ENCODE measurements around the gene RELN. TPM values are rescaled to one million over a fixed set of nuclear protein-coding genes. Genes with fewer than 3 reads are reported as not detected.

The RELN gene
- total and polyA plus RNA-seq, 10 donors = 0.03 to 7.6 (median 1.0) TPM

- TF ChIP-seq POLR2AphosphoS5 (IDR thresholded peaks at IDR 0.05) = no peak
- no peak for TF ChIP-seq POLR2A (IDR thresholded peaks at IDR 0.05)
- no peak for TF ChIP-seq CTCF (IDR thresholded peaks at IDR 0.05 in 8 of 11, conservative IDR thresholded peaks at IDR 0.05 in 3 of 11)
- H3K27ac ChIP-seq = no peak overlapping the region
- WGBS, 5 donors = 48 to 67% (median 54%) methylated on average over 4 of the region's 4 CpGs
- H3K4me1 ChIP-seq = no peaks in the 10 kb centered on the region
- intact Hi-C loops (cut with DNase I; ENCODE audit: low total_unique reads) = no loop called here
- H3K27me3 ChIP-seq (replicated peaks in 1 of 7) = peaks cover 0 to 4% (median 0%) of the 10 kb centered on the region in 7 donors
- peaks cover 0 to 16% (median 0%) of the 10 kb centered on the region in 8 donors for H3K9me3 ChIP-seq
- no peak overlapping the region for H3K4me3 ChIP-seq
- H3K36me3 ChIP-seq = no peaks in the 10 kb centered on the region
- DNase-seq = no peak
Observed at GRCh38 chr7:103851357-103851756, 138.1 kb downstream of the RELN start.

DNA sequence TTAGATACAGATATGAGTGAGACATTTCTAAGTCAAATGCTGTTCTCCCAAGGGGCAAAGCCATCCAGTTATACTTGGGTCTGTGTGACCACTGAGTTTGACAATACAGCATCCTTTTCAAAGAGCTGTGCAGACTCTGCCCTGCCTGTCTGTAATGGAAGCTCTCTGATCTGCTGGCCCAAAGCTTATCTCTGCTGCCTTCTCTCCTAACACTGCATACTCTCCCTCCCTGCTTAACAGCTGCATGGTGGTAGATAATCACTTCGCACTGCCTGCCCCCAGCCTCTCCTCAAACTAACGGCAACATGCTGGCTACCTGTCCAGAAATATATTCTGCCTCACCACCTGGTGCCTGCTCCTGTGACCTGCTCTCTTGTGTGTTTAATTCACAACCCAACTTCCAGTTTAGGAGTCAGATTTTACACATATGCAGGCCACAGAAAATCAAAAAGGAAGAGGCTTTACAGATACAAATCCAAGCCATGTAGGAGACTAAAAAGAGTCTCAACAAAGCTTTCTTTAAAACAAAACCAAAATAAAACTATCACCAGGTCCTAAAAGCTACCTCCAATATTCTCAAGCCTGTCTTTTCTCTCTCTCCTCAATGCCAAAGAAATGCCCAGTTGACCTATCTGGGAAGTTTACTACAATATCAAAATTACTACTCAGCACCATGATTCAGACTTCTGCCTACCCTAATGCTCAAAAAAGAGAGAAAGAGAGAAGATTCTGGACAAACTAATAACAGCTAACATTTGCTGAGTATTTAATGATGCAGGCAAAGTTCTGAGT, 145.6 kb downstream of the RELN start:
- Histone ChIP-seq H3K4me1 (no peaks in the 10 kb centered on the region), H3K9me3 (peaks cover 0 to 5% (median 0%) of the 10 kb centered on the region in 8 donors), H3K27me3 (replicated peaks in 1 of 7) (no peaks in the 10 kb centered on the region), H3K27ac (no peak overlapping the region), H3K4me3 (no peak overlapping the region), H3K36me3 (no peaks in the 10 kb centered on the region)
- DNase-seq = no peak
- 55 to 73% (median 59%) methylated on average over 2 of the region's 2 CpGs for WGBS, 5 donors
- no peak for TF ChIP-seq CTCF (IDR thresholded peaks at IDR 0.05 in 8 of 11, conservative IDR thresholded peaks at IDR 0.05 in 3 of 11)
- no peak for TF ChIP-seq POLR2AphosphoS5 (IDR thresholded peaks at IDR 0.05)
- TF ChIP-seq POLR2A (IDR thresholded peaks at IDR 0.05) = no peak
- intact Hi-C loops (cut with DNase I; ENCODE audit: low total_unique reads) = no loop called here

DNA sequence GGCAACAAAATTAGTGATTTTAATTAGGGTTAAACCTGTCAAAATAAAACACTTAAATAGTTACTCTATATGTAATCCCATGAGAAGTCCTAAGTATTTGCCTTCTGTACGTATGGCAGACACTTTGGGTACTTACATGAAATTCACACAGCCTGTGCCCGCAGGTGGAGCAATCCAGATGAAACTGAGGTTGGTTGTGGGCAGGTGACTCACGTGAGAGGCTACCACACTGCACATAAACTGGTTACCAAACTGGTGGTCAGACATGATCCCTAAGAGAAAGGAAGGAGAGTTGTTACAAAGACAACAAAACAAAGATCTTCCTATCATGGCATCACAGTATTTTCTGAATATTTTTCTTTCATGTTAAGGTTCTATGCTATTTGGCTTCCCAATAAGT, 156.1 kb downstream of the RELN start:
- Histone ChIP-seq H3K27ac (no peak overlapping the region), H3K36me3 (no peaks in the 10 kb centered on the region), H3K4me3 (no peak overlapping the region), H3K9me3 (peaks cover 0 to 4% (median 0%) of the 10 kb centered on the region in 8 donors), H3K27me3 (replicated peaks in 1 of 7) (no peaks in the 10 kb centered on the region), H3K4me1 (no peaks in the 10 kb centered on the region)
- DNase-seq = no peak
- intact Hi-C loops (cut with DNase I; ENCODE audit: low total_unique reads) = no loop called here
- WGBS, 5 donors = 77 to 88% (median 78%) methylated on average over 3 of the region's 3 CpGs
- TF ChIP-seq CTCF (IDR thresholded peaks at IDR 0.05 in 8 of 11, conservative IDR thresholded peaks at IDR 0.05 in 3 of 11) (no peak), POLR2A (IDR thresholded peaks at IDR 0.05) (no peak), POLR2AphosphoS5 (IDR thresholded peaks at IDR 0.05) (no peak)

GRCh38 chr7:103832438-103832837, 157.0 kb downstream of the RELN start:
- WGBS, 5 donors = 74 to 89% (median 85%) methylated on average over 2 of the region's 2 CpGs
- no peak for TF ChIP-seq POLR2AphosphoS5 (IDR thresholded peaks at IDR 0.05)
- TF ChIP-seq POLR2A (IDR thresholded peaks at IDR 0.05) = no peak
- no peak for TF ChIP-seq CTCF (IDR thresholded peaks at IDR 0.05 in 8 of 11, conservative IDR thresholded peaks at IDR 0.05 in 3 of 11)
- no peak overlapping the region for H3K27ac ChIP-seq

More at GRCh38 chr7:103832438-103832837, 157.0 kb downstream of the RELN start:
- H3K4me1 ChIP-seq = no peaks in the 10 kb centered on the region
- H3K4me3 ChIP-seq = no peak overlapping the region
- H3K36me3 ChIP-seq = no peaks in the 10 kb centered on the region
- intact Hi-C loops (cut with DNase I; ENCODE audit: low total_unique reads) = no loop called here
- H3K9me3 ChIP-seq = peaks cover 0 to under 1% (median 0%) of the 10 kb centered on the region in 8 donors
- no peaks in the 10 kb centered on the region for H3K27me3 ChIP-seq (replicated peaks in 1 of 7)
- DNase-seq = no peak

Data from spleen (tissue), 11 donors.